PC-9 (cell line): ENCODE data around the gene CAMTA1. TPM values are rescaled to one million over a fixed set of nuclear protein-coding genes. Genes with fewer than 3 reads are reported as not detected.

Experiments used
- BruUV-seq: library from RNA; stranded (reverse); fragments of 400-500 nt; replicated peaks from 2 replicates; lab custom pipeline; 2021; lab: Mats Ljungman, UMichigan
- CTCF ChIA-PET: fragments of 300-600 bp; sonication (Branson Sonifier 250); formaldehyde crosslinking; loops from one replicate; lab custom pipeline; 2022; ENCODE audit warnings: antibody characterized with exemption; lab: Charles Lee
- POLR2A ChIA-PET: fragments of 300-600 bp; sonication (Branson Sonifier 250); formaldehyde crosslinking; loops from one replicate; lab custom pipeline; 2022; ENCODE audit warnings: antibody characterized with exemption; ENCODE audit not compliant: unreplicated experiment; lab: Charles Lee
- DNase-seq, 2 experiments: peaks; one replicate each; pipeline versions ENCODE4 v3.0.0 to v3.0.0-alpha.2; 2015 to 2022; ENCODE audit warnings: mixed read lengths in 1 of 2
- H2AFZ ChIP-seq: fragments of 200-600 bp; sonication (generic); 2 replicates; pipeline ENCODE4 v1.8.1; 2017; ENCODE audit warnings: antibody characterized with exemption
- H3F3A ChIP-seq: fragments of 200-600 bp; sonication (generic); 2 replicates; pipeline ENCODE4 v1.8.1; 2017; ENCODE audit warnings: antibody characterized with exemption, mild to moderate bottlenecking, low read depth; ENCODE audit not compliant: insufficient read depth
- H3K27ac ChIP-seq: fragments of 200-600 bp; sonication (generic); 2 replicates; pipeline ENCODE4 v1.6.1; 2016; ENCODE audit warnings: mixed run types
- H3K27me3 ChIP-seq: fragments of 200-600 bp; sonication (generic); 2 replicates; pipeline ENCODE4 v1.6.1; 2016; ENCODE audit warnings: low read depth, mixed run types; ENCODE audit not compliant: insufficient read depth
- H3K36me3 ChIP-seq: fragments of 200-600 bp; sonication (generic); 2 replicates; pipeline ENCODE4 v1.6.1; 2016; ENCODE audit warnings: low read depth, mixed run types
- H3K4me1 ChIP-seq: fragments of 200-600 bp; sonication (generic); replicated peaks from 2 replicates; pipeline ENCODE4 v1.6.1; 2016; ENCODE audit warnings: mixed run types; ENCODE audit not compliant: insufficient read depth
- H3K4me2 ChIP-seq: fragments of 200-600 bp; sonication (generic); 2 replicates; pipeline ENCODE4 v1.6.1; 2017; ENCODE audit warnings: mixed run types
- H3K4me3 ChIP-seq: fragments of 200-600 bp; sonication (generic); 2 replicates; pipeline ENCODE4 v1.6.1; 2016; ENCODE audit warnings: mixed run types
- H3K79me2 ChIP-seq: fragments of 200-600 bp; sonication (generic); 2 replicates; pipeline ENCODE4 v1.6.1; 2017; ENCODE audit warnings: low read depth, mixed run types
- H3K9me2 ChIP-seq: fragments of 200-600 bp; sonication (generic); 2 replicates; pipeline ENCODE4 v1.8.1; 2017; ENCODE audit warnings: mild to moderate bottlenecking; ENCODE audit not compliant: insufficient read depth
- H3K9me3 ChIP-seq: fragments of 200-600 bp; sonication (generic); 2 replicates; pipeline ENCODE4 v1.8.1; 2016; ENCODE audit warnings: low read depth; ENCODE audit not compliant: insufficient read depth
- H4K20me1 ChIP-seq: fragments of 200-600 bp; sonication (generic); 2 replicates; pipeline ENCODE4 v1.8.1; 2017; ENCODE audit not compliant: insufficient read depth
- EZH2 ChIP-seq: fragments of 200-600 bp; sonication (generic); IDR thresholded peaks from 2 replicates; pipeline ENCODE4 v1.8.0; 2017; ENCODE audit warnings: antibody characterized with exemption, low read depth
- intact Hi-C: fragments of 100-400 bp; cut with micrococcal nuclease; formaldehyde crosslinking; loops from one replicate; pipeline ENCODE4 v1.10.0; 2022; ENCODE audit not compliant: unreplicated experiment
- total RNA-seq: library from RNA; stranded (reverse); gene quantifications from 2 replicates; pipeline ENCODE4 v1.2.3, GENCODE V29; 2021
- TF ChIP-seq, protein P1 (sequence below): fragments of 200-600 bp; sonication (generic); conservative IDR thresholded peaks from 2 replicates; pipeline ENCODE4 v1.6.1; 2017; ENCODE audit warnings: mixed run types, antibody characterized with exemption, mild to moderate bottlenecking, moderate library complexity

CAMTA1 gene
- total RNA-seq, 1 experiment from 2014 or later, result 72.3 TPM

DNA sequence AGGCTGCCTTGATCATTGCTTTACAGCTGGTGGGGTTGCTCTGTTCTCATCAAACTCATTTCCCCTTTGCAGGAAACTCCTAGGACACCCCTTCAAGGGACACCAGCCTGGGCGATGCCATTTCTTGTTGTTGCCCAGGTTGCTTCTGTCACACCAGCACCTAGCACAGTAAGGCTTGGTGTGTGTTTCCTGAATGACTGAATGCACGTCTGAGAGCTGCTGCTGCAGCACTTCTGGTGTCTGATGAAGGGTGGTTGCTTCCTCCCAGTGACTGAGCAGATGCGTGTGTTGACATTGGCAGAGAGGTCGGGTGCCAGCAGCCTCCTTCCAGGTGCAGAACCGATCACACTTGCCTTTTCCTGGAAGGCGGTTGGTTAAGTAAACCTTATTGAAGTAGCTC lies 477.4 kb downstream of the CAMTA1 start:
- no peak overlapping the region for H2AFZ ChIP-seq
- no TSS peak for BruUV-seq
- no peaks in the 10 kb centered on the region for H4K20me1 ChIP-seq
- TF ChIP-seq, protein P1, sequence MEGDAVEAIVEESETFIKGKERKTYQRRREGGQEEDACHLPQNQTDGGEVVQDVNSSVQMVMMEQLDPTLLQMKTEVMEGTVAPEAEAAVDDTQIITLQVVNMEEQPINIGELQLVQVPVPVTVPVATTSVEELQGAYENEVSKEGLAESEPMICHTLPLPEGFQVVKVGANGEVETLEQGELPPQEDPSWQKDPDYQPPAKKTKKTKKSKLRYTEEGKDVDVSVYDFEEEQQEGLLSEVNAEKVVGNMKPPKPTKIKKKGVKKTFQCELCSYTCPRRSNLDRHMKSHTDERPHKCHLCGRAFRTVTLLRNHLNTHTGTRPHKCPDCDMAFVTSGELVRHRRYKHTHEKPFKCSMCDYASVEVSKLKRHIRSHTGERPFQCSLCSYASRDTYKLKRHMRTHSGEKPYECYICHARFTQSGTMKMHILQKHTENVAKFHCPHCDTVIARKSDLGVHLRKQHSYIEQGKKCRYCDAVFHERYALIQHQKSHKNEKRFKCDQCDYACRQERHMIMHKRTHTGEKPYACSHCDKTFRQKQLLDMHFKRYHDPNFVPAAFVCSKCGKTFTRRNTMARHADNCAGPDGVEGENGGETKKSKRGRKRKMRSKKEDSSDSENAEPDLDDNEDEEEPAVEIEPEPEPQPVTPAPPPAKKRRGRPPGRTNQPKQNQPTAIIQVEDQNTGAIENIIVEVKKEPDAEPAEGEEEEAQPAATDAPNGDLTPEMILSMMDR, result no peak
- TF ChIP-seq EZH2, result no peak
- H3K9me2 ChIP-seq, result no peaks in the 10 kb centered on the region
- no peaks in the 10 kb centered on the region for H3K9me3 ChIP-seq
- no peaks in the 10 kb centered on the region for H3K4me1 ChIP-seq
- H3K4me2 ChIP-seq, result no peak overlapping the region
- no peak overlapping the region for H3K4me3 ChIP-seq
- intact Hi-C loops, result no loop called here
- peaks cover 62% of the 10 kb centered on the region for H3K27me3 ChIP-seq
- no peaks in the 10 kb centered on the region for H3K36me3 ChIP-seq
- no peaks in the 10 kb centered on the region for H3K79me2 ChIP-seq
- ChIA-PET POLR2A (no interaction called here), CTCF (no interaction called here)
- H3K27ac ChIP-seq, result no peak overlapping the region
- H3F3A ChIP-seq, result no peaks in the 10 kb centered on the region
- DNase-seq, result no peak

DNA sequence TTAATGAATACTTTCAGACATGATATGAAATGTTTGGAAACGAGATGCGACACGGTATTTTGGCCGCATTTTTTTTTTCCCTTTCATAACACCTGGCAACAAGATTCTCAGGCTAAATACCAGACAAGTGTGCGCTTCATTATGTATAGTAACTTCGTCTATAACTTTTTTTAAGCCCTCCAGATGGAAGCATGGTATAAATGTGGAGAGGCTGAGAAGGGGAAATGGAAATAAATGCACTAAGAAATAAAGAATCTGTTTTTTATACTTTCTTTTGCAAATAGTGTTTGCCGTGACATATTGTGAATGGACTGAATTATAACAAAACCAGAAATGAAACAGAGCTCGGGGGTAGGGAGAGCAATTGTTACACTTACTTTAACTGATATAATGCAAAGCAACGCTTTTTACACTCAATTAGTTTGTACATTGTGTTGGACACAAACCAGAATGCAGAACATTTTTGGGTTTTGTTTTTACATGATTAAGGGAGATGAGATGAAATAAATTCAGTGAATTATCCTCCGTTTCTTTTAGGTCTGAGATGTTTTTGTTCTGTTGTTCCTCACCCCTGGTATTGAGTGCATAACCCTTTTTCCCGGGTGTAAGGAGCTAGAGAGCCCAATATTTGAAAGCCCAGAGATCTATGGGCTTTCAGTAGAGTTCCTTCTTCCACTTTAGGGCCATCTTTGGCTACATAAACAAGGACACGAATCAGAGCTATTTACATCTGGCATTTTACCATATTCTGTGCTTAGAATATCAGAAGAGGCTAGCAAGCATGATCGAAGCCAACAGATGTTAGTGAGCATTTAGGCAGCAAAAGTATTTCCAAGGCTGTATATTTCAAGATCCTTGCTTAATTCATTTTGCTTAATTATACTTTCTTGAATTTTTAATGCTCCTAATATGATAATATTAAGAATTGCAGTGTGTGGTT lies 478.0 kb downstream of the CAMTA1 start:
- H3F3A ChIP-seq, result no peaks in the 10 kb centered on the region
- H3K4me3 ChIP-seq, result no peak overlapping the region
- no peaks in the 10 kb centered on the region for H3K4me1 ChIP-seq
- no peaks in the 10 kb centered on the region for H3K79me2 ChIP-seq
- no peak overlapping the region for H3K27ac ChIP-seq
- H3K9me2 ChIP-seq, result no peaks in the 10 kb centered on the region
- no TSS peak for BruUV-seq
- CTCF ChIA-PET, result no interaction called here
- peaks cover 56% of the 10 kb centered on the region for H3K27me3 ChIP-seq
- no peak overlapping the region for H2AFZ ChIP-seq
- no peak for DNase-seq
- H3K36me3 ChIP-seq, result no peaks in the 10 kb centered on the region
- no peak overlapping the region for H3K4me2 ChIP-seq
- no peaks in the 10 kb centered on the region for H3K9me3 ChIP-seq
- TF ChIP-seq EZH2, result no peak
- TF ChIP-seq, protein P1, result no peak
- no peaks in the 10 kb centered on the region for H4K20me1 ChIP-seq
- intact Hi-C loops, result no loop called here
- POLR2A ChIA-PET, result no interaction called here

- H3K4me1 ChIP-seq, result no peaks in the 10 kb centered on the region
- H3F3A ChIP-seq, result no peaks in the 10 kb centered on the region
- no peak for TF ChIP-seq EZH2
- TF ChIP-seq, protein P1, result no peak
- POLR2A ChIA-PET, result no interaction called here
- CTCF ChIA-PET, result no interaction called here
- peaks cover 48% of the 10 kb centered on the region for H3K27me3 ChIP-seq
- no peaks in the 10 kb centered on the region for H3K9me3 ChIP-seq
- no peaks in the 10 kb centered on the region for H3K9me2 ChIP-seq
- no peaks in the 10 kb centered on the region for H3K36me3 ChIP-seq
- no peak overlapping the region for H2AFZ ChIP-seq
- H3K79me2 ChIP-seq, result no peaks in the 10 kb centered on the region
- BruUV-seq, result no TSS peak
- no peak overlapping the region for H3K27ac ChIP-seq
- no peaks in the 10 kb centered on the region for H4K20me1 ChIP-seq
- H3K4me2 ChIP-seq, result no peak overlapping the region
- DNase-seq, result no peak
- intact Hi-C loops, result no loop called here
- H3K4me3 ChIP-seq, result no peak overlapping the region
Measured at GRCh38 chr1:7264101-7264500, 478.8 kb downstream of the CAMTA1 start.
